ENCODE results near the gene TMEM215.

- TF ChIP-seq CTCF (IDR thresholded peaks at IDR 0.05; ENCODE audit: insufficient read depth, low read length, poor library complexity, severe bottlenecking) (no peak), EZH2phosphoT487 (conservative IDR thresholded peaks at IDR 0.05; ENCODE audit: low read length) (no peak)
Measured at GRCh38 chr9:32825203-32825602, 41.9 kb downstream of the TMEM215 start.
